ENCODE results near the gene DNASE1L2. TPM values are rescaled to one million over a fixed set of nuclear protein-coding genes. Genes with fewer than 3 reads are reported as not detected.

Gene DNASE1L2
- total and polyA plus RNA-seq, 10 of the 15 experiments (the other 5 are each of a cell fraction or from before 2014, with no cell fraction given) = 0.06 to 1.5 (median 0.29) TPM

DNA sequence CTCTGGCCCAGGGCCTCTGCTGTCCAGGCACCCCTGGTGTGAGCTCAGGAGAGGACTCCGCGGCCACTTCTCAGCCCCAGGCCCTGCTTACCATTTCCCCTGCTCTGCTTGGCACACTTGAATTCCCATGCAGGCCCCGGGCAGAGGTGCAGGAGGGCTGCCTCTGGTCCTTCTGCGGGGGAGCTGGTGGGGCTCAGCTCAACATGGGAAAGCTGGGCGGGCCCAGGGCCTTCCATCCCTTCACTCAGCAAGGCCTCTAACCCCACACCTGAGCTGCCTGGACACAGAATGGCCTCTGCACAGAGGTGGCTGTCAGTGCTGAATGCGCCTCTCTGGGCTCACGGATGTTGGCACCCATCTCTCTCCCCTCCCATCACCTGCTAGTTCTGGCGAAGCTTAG is 44.2 kb downstream of the DNASE1L2 start:
- ChIA-PET SMC1A (ENCODE audit: uncharacterized antibody, unreplicated experiment) (no interaction called here), RAD21 (ENCODE audit: unreplicated experiment) (no interaction called here)
- in situ Hi-C loops (cut with MboI) = no loop called here

More for the DNA sequence above, 44.2 kb downstream of the DNASE1L2 start:
- no TSS peak for BruUV-seq (replicated peaks)
- H3K27me3 ChIP-seq (replicated peaks in 1 of 2; ENCODE audit: control insufficient read depth in 2 of 2, insufficient read depth in 2 of 2, low read length in 1 of 2) = no peaks in the 10 kb centered on the region
- no peak overlapping the region for H3K4me2 ChIP-seq (ENCODE audit: control insufficient read depth, insufficient read depth)
- intact Hi-C loops (cut with micrococcal nuclease; ENCODE audit: unreplicated experiment) = no loop called here
- FAIRE-seq = no peak
- no peak overlapping the region for H3K4me3 ChIP-seq
- POLR2A ChIA-PET = interaction anchor here (1.1 kb wide), 1 partner anchor 10 kb away, joined by 3 read pairs; no protein-coding TSS in a partner anchor
- H3K36me3 ChIP-seq (ENCODE audit: control insufficient read depth in 2 of 2, insufficient read depth in 2 of 2, low read length in 1 of 2) = no peaks in the 10 kb centered on the region
- H3K27ac ChIP-seq (ENCODE audit: control insufficient read depth, insufficient read depth) = no peak overlapping the region
- no peak overlapping the region for H3K9ac ChIP-seq (ENCODE audit: control insufficient read depth, insufficient read depth, low read length)
- no peaks in the 10 kb centered on the region for H4K20me1 ChIP-seq (ENCODE audit: control insufficient read depth, insufficient read depth)
- no peaks in the 10 kb centered on the region for H3K4me1 ChIP-seq (ENCODE audit: control insufficient read depth, insufficient read depth, low read length)
- H3K79me2 ChIP-seq (ENCODE audit: control insufficient read depth, insufficient read depth, low read length) = no peaks in the 10 kb centered on the region
- H2AFZ ChIP-seq (ENCODE audit: control insufficient read depth, low read depth, low read length) = no peak overlapping the region
- CTCF ChIA-PET = interaction anchor here (0.6 kb wide), 1 partner anchor 89 kb away, joined by 3 read pairs; no protein-coding TSS in a partner anchor
- H3K9me3 ChIP-seq (replicated peaks; ENCODE audit: control insufficient read depth, insufficient read depth, low read length) = no peaks in the 10 kb centered on the region
- TF ChIP-seq NR2C1 (IDR thresholded peaks at IDR 0.05) = no peak
- no peak for TF ChIP-seq EED (IDR thresholded peaks at IDR 0.05; ENCODE audit: low read depth)
- no peak for TF ChIP-seq ATF7 (IDR thresholded peaks at IDR 0.05; ENCODE audit: low read depth)
- TF ChIP-seq, protein P1, sequence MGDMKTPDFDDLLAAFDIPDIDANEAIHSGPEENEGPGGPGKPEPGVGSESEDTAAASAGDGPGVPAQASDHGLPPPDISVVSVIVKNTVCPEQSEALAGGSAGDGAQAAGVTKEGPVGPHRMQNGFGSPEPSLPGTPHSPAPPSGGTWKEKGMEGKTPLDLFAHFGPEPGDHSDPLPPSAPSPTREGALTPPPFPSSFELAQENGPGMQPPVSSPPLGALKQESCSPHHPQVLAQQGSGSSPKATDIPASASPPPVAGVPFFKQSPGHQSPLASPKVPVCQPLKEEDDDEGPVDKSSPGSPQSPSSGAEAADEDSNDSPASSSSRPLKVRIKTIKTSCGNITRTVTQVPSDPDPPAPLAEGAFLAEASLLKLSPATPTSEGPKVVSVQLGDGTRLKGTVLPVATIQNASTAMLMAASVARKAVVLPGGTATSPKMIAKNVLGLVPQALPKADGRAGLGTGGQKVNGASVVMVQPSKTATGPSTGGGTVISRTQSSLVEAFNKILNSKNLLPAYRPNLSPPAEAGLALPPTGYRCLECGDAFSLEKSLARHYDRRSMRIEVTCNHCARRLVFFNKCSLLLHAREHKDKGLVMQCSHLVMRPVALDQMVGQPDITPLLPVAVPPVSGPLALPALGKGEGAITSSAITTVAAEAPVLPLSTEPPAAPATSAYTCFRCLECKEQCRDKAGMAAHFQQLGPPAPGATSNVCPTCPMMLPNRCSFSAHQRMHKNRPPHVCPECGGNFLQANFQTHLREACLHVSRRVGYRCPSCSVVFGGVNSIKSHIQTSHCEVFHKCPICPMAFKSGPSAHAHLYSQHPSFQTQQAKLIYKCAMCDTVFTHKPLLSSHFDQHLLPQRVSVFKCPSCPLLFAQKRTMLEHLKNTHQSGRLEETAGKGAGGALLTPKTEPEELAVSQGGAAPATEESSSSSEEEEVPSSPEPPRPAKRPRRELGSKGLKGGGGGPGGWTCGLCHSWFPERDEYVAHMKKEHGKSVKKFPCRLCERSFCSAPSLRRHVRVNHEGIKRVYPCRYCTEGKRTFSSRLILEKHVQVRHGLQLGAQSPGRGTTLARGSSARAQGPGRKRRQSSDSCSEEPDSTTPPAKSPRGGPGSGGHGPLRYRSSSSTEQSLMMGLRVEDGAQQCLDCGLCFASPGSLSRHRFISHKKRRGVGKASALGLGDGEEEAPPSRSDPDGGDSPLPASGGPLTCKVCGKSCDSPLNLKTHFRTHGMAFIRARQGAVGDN (IDR thresholded peaks at IDR 0.05) = no peak
- TF ChIP-seq ZNF207 (IDR thresholded peaks at IDR 0.05; ENCODE audit: borderline replicate concordance) = no peak
- no peak for TF ChIP-seq NFIC (IDR thresholded peaks at IDR 0.05; ENCODE audit: low read depth, low read length)
- TF ChIP-seq MEF2A (IDR thresholded peaks at IDR 0.05; ENCODE audit: insufficient read depth, low read depth, low read length) = no peak
- TF ChIP-seq PAX8 (IDR thresholded peaks at IDR 0.05) = no peak
- TF ChIP-seq YBX1 (IDR thresholded peaks at IDR 0.05) = no peak
- TF ChIP-seq HDAC6 (IDR thresholded peaks at IDR 0.05; ENCODE audit: unreplicated experiment) = no peak
- no peak for TF ChIP-seq CHD4 (IDR thresholded peaks at IDR 0.05)
- 79% methylated on average over 8 of the region's 8 CpGs for WGBS (ENCODE audit: insufficient coverage, insufficient replicate concordance, low lambda C conversion rate, missing lambda C conversion rate)
- ATAC-seq = no peak
- DNase-seq (ENCODE audit: low read depth, low spot score) = no peak

Data from GM12878 (cell line).